Upper lobe of right lung (tissue), 1 donor: ENCODE data around the gene MRPS18A. TPM values are rescaled to one million over a fixed set of nuclear protein-coding genes. Genes with fewer than 3 reads are reported as not detected.
A peak's percentile ranks its signal among the peaks of the same experiment; 100 is the strongest.

Experiments used
- ATAC-seq: fragments of 200-7000 bp; cut with Tn5 transposase; one replicate; pipeline ENCODE4 v1.9.1; 2020; ENCODE audit warnings: mild to moderate bottlenecking, moderate library complexity
- DNase-seq: peaks from one replicate; pipeline ENCODE4 v3.0.0-alpha.2; 2020
- H3K27ac ChIP-seq: fragments of 200-600 bp; one replicate; pipeline ENCODE4 v1.8.0; 2022
- H3K27me3 ChIP-seq: fragments of 200-600 bp; one replicate; pipeline ENCODE4 v1.8.0; 2022; ENCODE audit warnings: mild to moderate bottlenecking
- H3K36me3 ChIP-seq: fragments of 200-600 bp; one replicate; pipeline ENCODE4 v1.8.0; 2022
- H3K4me1 ChIP-seq: fragments of 200-600 bp; one replicate; pipeline ENCODE4 v1.8.0; 2022
- H3K4me3 ChIP-seq: fragments of 200-600 bp; one replicate; pipeline ENCODE4 v1.8.0; 2022; ENCODE audit warnings: mild to moderate bottlenecking
- H3K9me3 ChIP-seq: fragments of 200-600 bp; one replicate; pipeline ENCODE4 v1.8.0; 2022
- CTCF ChIP-seq: fragments of 200-600 bp; IDR thresholded peaks from one replicate; pipeline ENCODE4 v1.8.0; 2022; ENCODE audit warnings: antibody characterized with exemption
- intact Hi-C: fragments of 100-400 bp; cut with DNase I; formaldehyde crosslinking; loops from one replicate; pipeline ENCODE4 v1.11.0; 2022
- total RNA-seq: library from RNA; stranded (reverse); fragmentation: NEBNext Ultra II Directional; extraction: Animal tissue kit (Norgen Biotek cat#: 25700); gene quantifications from one replicate; pipeline ENCODE4 v1.2.1, GENCODE V29; 2021
- donor health status: DM: no; HTN: yes; CAD: no; lungs with severe emphysema.

The MRPS18A gene
- total RNA-seq, 1 donor from 2014 or later, result 28.1 TPM

- Histone ChIP-seq H3K36me3 (no peaks in the 10 kb centered on the region), H3K27ac (no peak overlapping the region), H3K9me3 (no peaks in the 10 kb centered on the region), H3K27me3 (no peaks in the 10 kb centered on the region), H3K4me1 (peaks cover 32% of the 10 kb centered on the region), H3K4me3 (no peak overlapping the region)
- DNase-seq (peak; percentile 18), ATAC-seq (no peak)
- TF ChIP-seq CTCF, result no peak
- intact Hi-C loops, result no loop called here
Measured at GRCh38 chr6:43709654-43710303, 22.2 kb upstream of the MRPS18A start.

- Histone ChIP-seq H3K27me3 (no peaks in the 10 kb centered on the region), H3K4me1 (peaks cover 35% of the 10 kb centered on the region), H3K4me3 (no peak overlapping the region), H3K9me3 (no peaks in the 10 kb centered on the region), H3K36me3 (no peaks in the 10 kb centered on the region), H3K27ac (no peak overlapping the region)
- no peak for DNase-seq
- TF ChIP-seq CTCF, result no peak
- peak; percentile 86 for ATAC-seq
- intact Hi-C loops, result no loop called here
Measured at GRCh38 chr6:43708860-43709653, 21.5 kb upstream of the MRPS18A start.

GRCh38 chr6:43707767-43708166 lies 20.2 kb upstream of the MRPS18A start:
- Histone ChIP-seq H3K4me3 (no peak overlapping the region), H3K9me3 (no peaks in the 10 kb centered on the region), H3K36me3 (no peaks in the 10 kb centered on the region), H3K4me1 (peaks cover 46% of the 10 kb centered on the region), H3K27me3 (no peaks in the 10 kb centered on the region), H3K27ac (no peak overlapping the region)
- no peak for TF ChIP-seq CTCF
- DNase-seq (no peak), ATAC-seq (no peak)
- intact Hi-C loops, result no loop called here

- no peaks in the 10 kb centered on the region for H3K27me3 ChIP-seq
- ATAC-seq (no peak), DNase-seq (no peak)
- H3K36me3 ChIP-seq, result no peaks in the 10 kb centered on the region
- H3K27ac ChIP-seq, result no peak overlapping the region
- no peaks in the 10 kb centered on the region for H3K9me3 ChIP-seq
- H3K4me1 ChIP-seq, result peaks cover 50% of the 10 kb centered on the region
- intact Hi-C loops, result no loop called here
- H3K4me3 ChIP-seq, result no peak overlapping the region
- no peak for TF ChIP-seq CTCF
Measured at GRCh38 chr6:43707269-43707668, 19.7 kb upstream of the MRPS18A start.

GRCh38 chr6:43706788-43707187 lies 19.2 kb upstream of the MRPS18A start:
- H3K27ac ChIP-seq, result peak overlapping the region; percentile 12
- no peak for TF ChIP-seq CTCF
- no peak for ATAC-seq
- H3K9me3 ChIP-seq, result no peaks in the 10 kb centered on the region
- no peak for DNase-seq
- H3K4me1 ChIP-seq, result peaks cover 55% of the 10 kb centered on the region
- intact Hi-C loops, result no loop called here
- no peak overlapping the region for H3K4me3 ChIP-seq
- no peaks in the 10 kb centered on the region for H3K27me3 ChIP-seq
- H3K36me3 ChIP-seq, result no peaks in the 10 kb centered on the region
